Astrocyte (in vitro differentiated cells and primary cell): ENCODE data around the gene CHCHD6.

Source experiments
- EZH2 ChIP-seq: IDR thresholded peaks from 2 replicates; pipeline ENCODE4 v1.6.1; 2012; ENCODE audit warnings: mild to moderate bottlenecking, low read length, inconsistent platforms; ENCODE audit not compliant: insufficient read depth
- TF ChIP-seq, protein P1 (sequence below): IDR thresholded peaks from 2 replicates; pipeline ENCODE4 v1.5.1; 2011; ENCODE audit warnings: low read depth, mild to moderate bottlenecking, inconsistent platforms, low read length, moderate library complexity; ENCODE audit not compliant: insufficient read depth

DNA sequence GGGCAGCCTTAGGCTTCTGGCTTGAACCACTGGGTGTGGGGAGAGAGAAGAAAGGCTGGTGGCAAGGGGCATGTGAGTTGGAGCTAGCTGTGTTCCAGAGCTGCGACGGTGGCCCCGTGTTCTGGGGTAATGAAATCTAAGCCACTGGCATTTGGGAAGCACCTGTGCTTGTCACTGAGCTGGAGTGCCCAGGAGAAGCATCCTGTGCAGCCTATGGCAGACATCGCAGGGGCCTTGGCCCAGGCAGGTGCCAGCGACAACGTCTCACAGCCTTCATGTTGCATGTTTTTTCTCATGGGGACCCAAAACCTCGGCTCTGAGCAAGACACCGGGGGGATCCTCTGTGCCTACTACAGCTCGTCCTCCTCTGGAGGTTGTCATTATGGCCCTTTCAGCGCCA, 187.8 kb downstream of the CHCHD6 start:
- TF ChIP-seq, protein P1, sequence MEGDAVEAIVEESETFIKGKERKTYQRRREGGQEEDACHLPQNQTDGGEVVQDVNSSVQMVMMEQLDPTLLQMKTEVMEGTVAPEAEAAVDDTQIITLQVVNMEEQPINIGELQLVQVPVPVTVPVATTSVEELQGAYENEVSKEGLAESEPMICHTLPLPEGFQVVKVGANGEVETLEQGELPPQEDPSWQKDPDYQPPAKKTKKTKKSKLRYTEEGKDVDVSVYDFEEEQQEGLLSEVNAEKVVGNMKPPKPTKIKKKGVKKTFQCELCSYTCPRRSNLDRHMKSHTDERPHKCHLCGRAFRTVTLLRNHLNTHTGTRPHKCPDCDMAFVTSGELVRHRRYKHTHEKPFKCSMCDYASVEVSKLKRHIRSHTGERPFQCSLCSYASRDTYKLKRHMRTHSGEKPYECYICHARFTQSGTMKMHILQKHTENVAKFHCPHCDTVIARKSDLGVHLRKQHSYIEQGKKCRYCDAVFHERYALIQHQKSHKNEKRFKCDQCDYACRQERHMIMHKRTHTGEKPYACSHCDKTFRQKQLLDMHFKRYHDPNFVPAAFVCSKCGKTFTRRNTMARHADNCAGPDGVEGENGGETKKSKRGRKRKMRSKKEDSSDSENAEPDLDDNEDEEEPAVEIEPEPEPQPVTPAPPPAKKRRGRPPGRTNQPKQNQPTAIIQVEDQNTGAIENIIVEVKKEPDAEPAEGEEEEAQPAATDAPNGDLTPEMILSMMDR, result no peak
- no peak for TF ChIP-seq EZH2
